Measurements from ENCODE around the gene GTF2A2.
"Not testable (repeated sequence)": the region's sequence is repeated elsewhere in the genome, so short reads cannot be mapped to it uniquely, and the experiment has no call there.

GTF2A2 gene

GRCh38 chr15:59656897-59657634 lies at the start of gene GTF2A2:
Gene GTF2A2 (minus strand): TSS chr15:59657515. CDS start chr15:59652277, 5,238 bp downstream.
- peak; percentile 95 to 97 (median 96) for DNase-seq

- no peak for DNase-seq
Measured at GRCh38 chr15:59703979-59704796, 46.9 kb upstream of the GTF2A2 start.

GRCh38 chr15:59702351-59702750 lies 45.0 kb upstream of the GTF2A2 start:
- DNase-seq, result no peak

- DNase-seq, result no peak
Measured at GRCh38 chr15:59701880-59702279, 44.6 kb upstream of the GTF2A2 start.

GRCh38 chr15:59699810-59700431 lies 42.6 kb upstream of the GTF2A2 start:
- DNase-seq, result no peak

GRCh38 chr15:59698065-59698464 lies 40.8 kb upstream of the GTF2A2 start:
- not testable (repeated sequence) for DNase-seq

GRCh38 chr15:59696332-59696731 lies 39.0 kb upstream of the GTF2A2 start:
- DNase-seq, result no peak

GRCh38 chr15:59694779-59695178 lies 37.5 kb upstream of the GTF2A2 start:
- DNase-seq, result peak in 2 of 3 donors; percentile 29

- peak; percentile 68 to 85 (median 79) for DNase-seq
Measured at GRCh38 chr15:59691194-59691805, 34.0 kb upstream of the GTF2A2 start.

GRCh38 chr15:59689626-59690236 lies 32.4 kb upstream of the GTF2A2 start:
- peak; percentile 81 to 87 (median 84) for DNase-seq

GRCh38 chr15:59688782-59689625 lies 31.7 kb upstream of the GTF2A2 start, which contains the start of gene BNIP2:
Gene BNIP2 (minus strand): TSS chr15:59689320. CDS start chr15:59682457, 6,863 bp downstream.
- peak; percentile 97 to 98 (median 98) for DNase-seq

GRCh38 chr15:59688423-59688781 lies 31.1 kb upstream of the GTF2A2 start:
- DNase-seq, result peak; percentile 63 to 76 (median 71)

GRCh38 chr15:59687836-59688235 lies 30.5 kb upstream of the GTF2A2 start:
- DNase-seq, result peak; percentile 69 to 87 (median 83)

- DNase-seq, result peak; percentile 70 to 80 (median 79)
Measured at GRCh38 chr15:59686389-59686788, 29.1 kb upstream of the GTF2A2 start.

- DNase-seq, result peak; percentile 20 to 60 (median 48)
Measured at GRCh38 chr15:59685737-59686297, 28.5 kb upstream of the GTF2A2 start.

- DNase-seq, result no peak
Measured at GRCh38 chr15:59680870-59681269, 23.6 kb upstream of the GTF2A2 start.

GRCh38 chr15:59680346-59680745 lies 23.0 kb upstream of the GTF2A2 start:
- DNase-seq, result no peak

GRCh38 chr15:59678620-59679019 lies 21.3 kb upstream of the GTF2A2 start:
- DNase-seq, result no peak

GRCh38 chr15:59678172-59678571 lies 20.9 kb upstream of the GTF2A2 start:
- DNase-seq, result no peak

GRCh38 chr15:59676565-59676964 lies 19.2 kb upstream of the GTF2A2 start:
- DNase-seq, result no peak

- no peak for DNase-seq
Measured at GRCh38 chr15:59674361-59674877, 17.1 kb upstream of the GTF2A2 start.
